ENCODE results near the gene LIM2.

LIM2 gene

DNA sequence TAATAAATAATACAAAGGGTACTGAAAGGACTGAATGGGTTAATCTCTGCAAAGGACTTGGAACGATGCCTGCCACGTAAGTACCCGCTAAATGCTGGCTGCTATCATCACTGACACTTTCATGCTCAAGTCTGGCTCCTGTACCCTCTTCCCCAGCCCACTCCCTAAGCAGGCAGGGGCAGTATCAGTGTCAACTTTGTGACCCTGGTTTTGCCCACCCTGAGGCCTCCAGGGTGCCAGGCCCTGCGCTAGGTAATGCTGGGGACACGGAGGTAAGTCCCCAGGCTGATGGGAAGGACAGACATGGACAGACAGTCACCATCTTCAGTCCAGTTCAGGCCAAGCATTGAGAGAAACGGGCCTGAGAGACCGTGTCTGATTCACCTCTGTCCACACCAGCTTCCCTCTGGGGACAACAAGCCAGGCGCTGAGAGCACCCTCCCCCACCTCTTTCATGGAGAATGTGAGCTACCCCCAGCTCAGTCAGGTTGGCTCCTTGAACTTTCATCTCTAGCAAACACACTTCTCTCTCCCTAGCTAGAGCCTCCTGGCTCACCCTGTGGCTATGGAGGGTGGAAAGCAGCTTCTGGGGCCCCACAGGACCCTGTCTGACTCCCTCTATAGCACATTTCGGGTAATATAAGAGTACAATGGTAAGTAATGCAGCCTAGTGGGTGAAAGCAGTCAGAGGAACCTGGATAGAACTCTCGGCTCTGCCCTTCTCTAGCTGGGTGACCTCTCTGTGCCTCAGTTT is 22.4 kb downstream of the LIM2 start:
- POLR2A ChIA-PET: interaction anchor here (0.7 to 1.5 kb wide), 8 partner anchors 8 to 32 kb away, joined by 3 to 15 read pairs (median 5); partner anchors contain the start of gene VSIG10L
- TF ChIP-seq ARNT (IDR thresholded peaks at IDR 0.05) (no peak), SUZ12 (IDR thresholded peaks at IDR 0.05) (no peak), NFRKB (IDR thresholded peaks at IDR 0.05) (no peak), FOXA1 (IDR thresholded peaks at IDR 0.05) (no peak)
- no peak for DNase-seq (ENCODE audit: extremely low spot score)
- CTCF ChIA-PET: interaction anchor here (1.5 kb wide), 1 partner anchor 26 kb away, joined by 6 read pairs; no protein-coding TSS in a partner anchor

DNA sequence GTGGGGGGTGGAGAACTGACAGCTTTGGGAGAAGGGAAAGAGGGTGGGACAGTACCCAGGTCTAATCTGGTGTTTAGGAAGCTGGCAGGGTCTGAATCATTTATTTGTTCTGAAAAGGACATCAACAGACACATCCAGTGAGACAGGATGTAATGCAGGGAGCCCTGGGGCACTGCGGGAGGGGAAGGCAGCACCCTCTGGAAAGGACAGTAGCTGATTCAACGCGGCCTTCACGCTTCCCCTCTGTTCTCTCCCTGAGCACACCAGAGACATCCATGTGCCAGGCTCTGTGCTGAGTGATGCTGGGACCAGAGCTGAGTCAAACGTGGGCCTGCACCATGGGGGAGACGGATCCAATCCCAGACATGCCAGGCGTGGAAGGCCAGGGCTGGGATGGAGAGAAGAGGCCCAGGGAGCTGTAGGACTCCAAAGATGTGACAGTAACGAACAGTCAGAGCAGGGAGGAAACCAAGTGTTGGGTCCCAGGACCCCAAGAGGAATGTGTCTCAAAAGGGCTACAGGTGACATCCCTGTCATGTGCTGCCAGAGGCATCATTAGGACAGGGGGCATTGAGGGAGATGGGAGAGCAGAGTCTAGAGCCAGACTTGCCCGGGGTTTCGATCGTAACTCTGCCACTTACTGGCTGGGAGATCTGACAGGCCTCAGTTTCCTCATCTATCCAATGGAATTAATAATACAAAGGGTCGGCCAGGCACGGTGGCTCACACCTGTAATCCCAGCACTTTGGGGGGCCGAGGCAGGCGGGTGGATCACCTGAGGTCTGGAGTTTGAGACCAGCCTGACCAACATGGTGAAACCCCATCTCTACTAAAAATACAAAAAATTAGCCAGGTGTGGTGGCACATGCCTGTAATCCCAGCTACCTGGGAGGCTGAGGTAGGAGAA is 23.3 kb downstream of the LIM2 start:
- CTCF ChIA-PET: no interaction called here
- TF ChIP-seq, protein P1, sequence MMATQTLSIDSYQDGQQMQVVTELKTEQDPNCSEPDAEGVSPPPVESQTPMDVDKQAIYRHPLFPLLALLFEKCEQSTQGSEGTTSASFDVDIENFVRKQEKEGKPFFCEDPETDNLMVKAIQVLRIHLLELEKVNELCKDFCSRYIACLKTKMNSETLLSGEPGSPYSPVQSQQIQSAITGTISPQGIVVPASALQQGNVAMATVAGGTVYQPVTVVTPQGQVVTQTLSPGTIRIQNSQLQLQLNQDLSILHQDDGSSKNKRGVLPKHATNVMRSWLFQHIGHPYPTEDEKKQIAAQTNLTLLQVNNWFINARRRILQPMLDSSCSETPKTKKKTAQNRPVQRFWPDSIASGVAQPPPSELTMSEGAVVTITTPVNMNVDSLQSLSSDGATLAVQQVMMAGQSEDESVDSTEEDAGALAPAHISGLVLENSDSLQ (IDR thresholded peaks at IDR 0.05): no peak
- no peak for TF ChIP-seq L3MBTL2 (conservative IDR thresholded peaks at IDR 0.05)
- TF ChIP-seq NFRKB (IDR thresholded peaks at IDR 0.05): no peak
- no peak for TF ChIP-seq FOXA1 (IDR thresholded peaks at IDR 0.05)
- no peak for TF ChIP-seq CTBP1 (IDR thresholded peaks at IDR 0.05; ENCODE audit: borderline replicate concordance)
- no peak for TF ChIP-seq ELF4 (IDR thresholded peaks at IDR 0.05)
- TF ChIP-seq BHLHE40 (IDR thresholded peaks at IDR 0.05; ENCODE audit: borderline replicate concordance): no peak
- TF ChIP-seq FOXM1 (IDR thresholded peaks at IDR 0.05; ENCODE audit: borderline replicate concordance): no peak
- TF ChIP-seq SP1 (IDR thresholded peaks at IDR 0.05): no peak
- TF ChIP-seq ZNF384 (IDR thresholded peaks at IDR 0.05): no peak
- no peak for TF ChIP-seq LEF1 (IDR thresholded peaks at IDR 0.05; ENCODE audit: borderline replicate concordance)
- TF ChIP-seq FOXK2 (IDR thresholded peaks at IDR 0.05): no peak
- no peak for TF ChIP-seq HDGF (IDR thresholded peaks at IDR 0.05; ENCODE audit: borderline replicate concordance)
- TF ChIP-seq SUZ12 (IDR thresholded peaks at IDR 0.05): no peak
- POLR2A ChIA-PET: interaction anchor here (1.0 kb wide), 1 partner anchor 30 kb away, joined by 3 read pairs; no protein-coding TSS in a partner anchor
- DNase-seq (ENCODE audit: extremely low spot score): no peak

DNA sequence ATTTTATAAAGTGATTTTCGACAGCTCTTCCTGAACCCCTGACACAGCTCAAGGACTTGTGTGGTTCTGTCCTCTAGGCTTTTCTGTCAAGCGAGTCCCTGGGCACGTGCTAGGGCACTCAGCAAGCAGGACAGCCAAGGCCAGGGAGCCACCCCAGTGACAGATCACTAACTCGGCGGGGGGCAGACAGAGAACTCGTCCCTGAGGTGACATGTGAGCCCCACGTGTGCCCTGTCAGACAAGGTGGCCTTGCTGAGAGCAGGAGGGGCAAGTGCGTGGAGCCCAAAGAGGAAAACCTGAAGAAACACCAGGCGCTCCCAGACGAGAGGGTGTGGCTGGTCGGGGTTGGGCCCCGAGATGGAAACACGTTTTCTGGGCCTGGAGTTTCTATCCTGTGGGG is 26.5 kb downstream of the LIM2 start:
- CTCF ChIA-PET: no interaction called here
- TF ChIP-seq BHLHE40 (IDR thresholded peaks at IDR 0.05; ENCODE audit: borderline replicate concordance): no peak
- no peak for TF ChIP-seq LEF1 (IDR thresholded peaks at IDR 0.05; ENCODE audit: borderline replicate concordance)
- TF ChIP-seq FOXM1 (IDR thresholded peaks at IDR 0.05; ENCODE audit: borderline replicate concordance): no peak
- no peak for TF ChIP-seq CTBP1 (IDR thresholded peaks at IDR 0.05; ENCODE audit: borderline replicate concordance)
- TF ChIP-seq L3MBTL2 (conservative IDR thresholded peaks at IDR 0.05): no peak
- no peak for TF ChIP-seq ELF4 (IDR thresholded peaks at IDR 0.05)
- TF ChIP-seq ZNF384 (IDR thresholded peaks at IDR 0.05): no peak
- TF ChIP-seq ARNT (IDR thresholded peaks at IDR 0.05): no peak
- TF ChIP-seq TARDBP (IDR thresholded peaks at IDR 0.05): no peak
- no peak for TF ChIP-seq FOXA1 (IDR thresholded peaks at IDR 0.05)
- no peak for TF ChIP-seq SP1 (IDR thresholded peaks at IDR 0.05)
- TF ChIP-seq SUZ12 (IDR thresholded peaks at IDR 0.05): no peak
- no peak for TF ChIP-seq FOXK2 (IDR thresholded peaks at IDR 0.05)
- no peak for TF ChIP-seq HDGF (IDR thresholded peaks at IDR 0.05; ENCODE audit: borderline replicate concordance)
- TF ChIP-seq, protein P1 (IDR thresholded peaks at IDR 0.05): no peak
- TF ChIP-seq NFRKB (IDR thresholded peaks at IDR 0.05): no peak

DNA sequence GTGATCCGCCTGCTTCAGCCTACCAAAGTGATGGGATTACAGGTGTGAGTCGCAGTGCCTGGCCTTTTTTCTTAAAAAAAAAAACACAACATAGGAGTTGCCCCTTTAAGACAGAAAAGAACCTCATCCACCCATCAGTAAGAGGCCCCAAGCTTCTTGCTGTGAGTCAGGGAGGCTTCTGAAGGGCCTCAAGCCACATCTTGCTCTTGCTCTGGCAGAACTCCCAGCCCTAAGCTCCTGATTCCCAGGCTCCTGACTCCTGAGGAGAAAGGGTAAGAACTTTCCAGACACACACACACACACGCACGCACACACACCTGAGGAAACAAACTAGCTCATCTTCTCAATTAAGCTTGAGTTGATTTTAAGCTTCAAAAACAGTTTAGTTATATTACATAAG is 28.5 kb downstream of the LIM2 start:
- CTCF ChIA-PET: no interaction called here
- no peak for TF ChIP-seq ZNF384 (IDR thresholded peaks at IDR 0.05)
- TF ChIP-seq, protein P1 (IDR thresholded peaks at IDR 0.05): no peak
- no peak for TF ChIP-seq CTBP1 (IDR thresholded peaks at IDR 0.05; ENCODE audit: borderline replicate concordance)
- TF ChIP-seq TARDBP (IDR thresholded peaks at IDR 0.05): no peak
- TF ChIP-seq ARNT (IDR thresholded peaks at IDR 0.05): no peak
- TF ChIP-seq NFRKB (IDR thresholded peaks at IDR 0.05): no peak
- TF ChIP-seq ELF4 (IDR thresholded peaks at IDR 0.05): no peak
- TF ChIP-seq LEF1 (IDR thresholded peaks at IDR 0.05; ENCODE audit: borderline replicate concordance): no peak
- TF ChIP-seq L3MBTL2 (conservative IDR thresholded peaks at IDR 0.05): no peak
- no peak for TF ChIP-seq FOXA1 (IDR thresholded peaks at IDR 0.05)
- TF ChIP-seq FOXK2 (IDR thresholded peaks at IDR 0.05): no peak
- no peak for TF ChIP-seq HDGF (IDR thresholded peaks at IDR 0.05; ENCODE audit: borderline replicate concordance)
- TF ChIP-seq SP1 (IDR thresholded peaks at IDR 0.05): no peak
- no peak for TF ChIP-seq BHLHE40 (IDR thresholded peaks at IDR 0.05; ENCODE audit: borderline replicate concordance)
- no peak for TF ChIP-seq FOXM1 (IDR thresholded peaks at IDR 0.05; ENCODE audit: borderline replicate concordance)
- no peak for TF ChIP-seq SUZ12 (IDR thresholded peaks at IDR 0.05)
- POLR2A ChIA-PET: interaction anchor here (0.8 kb wide), 1 partner anchor 8 kb away, joined by 5 read pairs; no protein-coding TSS in a partner anchor
- DNase-seq (ENCODE audit: extremely low spot score): no peak

More for the DNA sequence above, 26.5 kb downstream of the LIM2 start:
- DNase-seq (ENCODE audit: extremely low spot score): no peak
- POLR2A ChIA-PET: interaction anchor here (0.9 kb wide), 1 partner anchor 21 kb away, joined by 3 read pairs; no protein-coding TSS in a partner anchor

DNA sequence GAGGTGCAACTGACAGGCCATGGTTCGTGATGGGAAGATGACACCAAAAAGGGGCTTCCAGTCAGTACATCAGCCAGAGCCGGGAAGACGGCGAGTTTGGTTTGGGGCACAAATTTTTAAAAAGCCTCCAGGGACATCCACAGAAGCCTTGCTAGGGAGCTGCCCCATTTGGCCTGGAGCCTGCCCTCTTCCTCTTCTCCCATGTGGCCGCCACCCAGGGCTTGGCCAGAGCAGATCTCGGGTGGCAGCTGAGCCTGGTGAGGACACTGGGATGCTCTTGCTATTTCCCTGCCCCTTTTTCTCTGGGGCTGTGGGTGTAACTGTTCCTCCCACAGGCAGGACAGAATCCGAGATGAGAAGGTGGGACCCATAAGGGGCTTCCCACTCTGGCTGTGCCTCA is 29.8 kb downstream of the LIM2 start:
- CTCF ChIA-PET: no interaction called here
- DNase-seq (ENCODE audit: extremely low spot score): no peak
- POLR2A ChIA-PET: interaction anchor here (1.7 kb wide), 1 partner anchor 8 kb away, joined by 6 read pairs; the partner anchor contains the start of gene ETFB
- TF ChIP-seq, protein P1 (IDR thresholded peaks at IDR 0.05): no peak
- no peak for TF ChIP-seq TARDBP (IDR thresholded peaks at IDR 0.05)
- no peak for TF ChIP-seq SP1 (IDR thresholded peaks at IDR 0.05)
- TF ChIP-seq FOXA1 (IDR thresholded peaks at IDR 0.05): no peak
- TF ChIP-seq ZNF384 (IDR thresholded peaks at IDR 0.05): no peak
- TF ChIP-seq NFRKB (IDR thresholded peaks at IDR 0.05): no peak
- no peak for TF ChIP-seq ARNT (IDR thresholded peaks at IDR 0.05)
- TF ChIP-seq L3MBTL2 (conservative IDR thresholded peaks at IDR 0.05): no peak
- no peak for TF ChIP-seq CTBP1 (IDR thresholded peaks at IDR 0.05; ENCODE audit: borderline replicate concordance)
- TF ChIP-seq LEF1 (IDR thresholded peaks at IDR 0.05; ENCODE audit: borderline replicate concordance): no peak
- no peak for TF ChIP-seq HDGF (IDR thresholded peaks at IDR 0.05; ENCODE audit: borderline replicate concordance)
- no peak for TF ChIP-seq FOXM1 (IDR thresholded peaks at IDR 0.05; ENCODE audit: borderline replicate concordance)
- TF ChIP-seq ELF4 (IDR thresholded peaks at IDR 0.05): no peak

Data from HEK293T (cell line).